NCI-H526 (cell line): Measurements from ENCODE around the gene KNCN.

ENCODE experiments used
- DNase-seq, 2 experiments: peaks; one replicate each; lab custom pipeline; 2025; lab: John Stamatoyannopoulos, UW

Gene KNCN

GRCh38 chr1:46523496-46524353 lies 27.7 kb downstream of the KNCN start:
- no peak for DNase-seq

DNA sequence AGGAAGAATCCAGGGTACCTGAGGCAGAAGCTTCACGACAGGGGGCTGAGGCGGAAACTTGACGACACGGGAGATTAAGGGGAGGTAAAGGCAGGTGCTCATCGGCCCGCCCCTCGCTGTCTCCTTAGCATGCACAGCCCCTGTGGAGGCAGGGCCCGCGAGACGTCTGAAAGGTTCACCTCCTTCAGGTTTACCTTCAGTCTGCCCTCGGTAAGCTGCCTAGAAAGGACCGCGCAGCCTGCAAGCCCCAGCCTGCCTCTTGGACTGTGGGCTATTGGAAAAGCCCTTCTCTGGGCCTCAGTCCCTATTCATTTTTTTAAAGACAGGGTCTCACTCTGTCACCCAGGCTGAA lies 28.5 kb downstream of the KNCN start:
- DNase-seq: no peak

DNA sequence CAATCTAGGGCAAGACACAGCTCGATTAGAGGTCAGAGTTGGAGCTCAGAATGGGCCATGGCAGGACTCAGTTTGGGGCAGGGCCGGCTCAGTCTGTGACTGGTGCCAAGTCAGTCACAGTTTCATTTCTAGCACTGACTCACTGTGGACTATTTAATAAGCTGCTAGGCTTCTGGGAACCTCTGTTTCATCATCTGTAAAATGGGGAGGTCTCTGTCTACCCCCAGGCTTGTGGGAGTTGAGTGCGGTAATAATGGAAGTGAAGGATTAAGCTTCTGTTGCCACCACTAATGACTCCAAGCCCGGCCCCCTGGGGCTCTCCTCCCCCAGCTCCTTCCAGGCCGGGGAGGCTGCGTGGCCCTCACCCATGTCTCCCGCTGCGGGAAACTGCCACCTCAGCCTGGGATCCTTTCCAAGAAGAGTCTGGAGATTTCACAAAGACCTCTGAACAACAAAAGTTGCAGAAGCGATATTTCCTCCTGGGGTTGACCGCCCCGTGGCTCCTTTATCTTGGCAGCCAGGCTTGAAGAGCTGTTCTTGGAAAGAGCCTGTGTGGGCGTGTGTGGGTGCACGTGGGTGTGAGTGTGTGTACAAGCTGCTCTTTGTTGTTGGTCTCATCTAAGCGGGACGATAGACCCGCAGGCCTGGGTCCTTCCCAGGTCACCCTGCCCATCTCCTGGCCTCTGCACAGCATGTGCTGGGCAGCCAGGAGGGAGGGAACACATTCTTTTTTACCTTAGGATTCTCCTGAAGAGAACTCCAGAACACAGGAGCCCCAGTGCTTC lies 29.1 kb downstream of the KNCN start:
- no peak for DNase-seq

- DNase-seq: no peak
Measured at GRCh38 chr1:46521414-46521813, 30.0 kb downstream of the KNCN start.

- DNase-seq: no peak
Measured at GRCh38 chr1:46520063-46520911, 31.2 kb downstream of the KNCN start.

GRCh38 chr1:46519209-46519608 lies 32.2 kb downstream of the KNCN start:
- no peak for DNase-seq

DNA sequence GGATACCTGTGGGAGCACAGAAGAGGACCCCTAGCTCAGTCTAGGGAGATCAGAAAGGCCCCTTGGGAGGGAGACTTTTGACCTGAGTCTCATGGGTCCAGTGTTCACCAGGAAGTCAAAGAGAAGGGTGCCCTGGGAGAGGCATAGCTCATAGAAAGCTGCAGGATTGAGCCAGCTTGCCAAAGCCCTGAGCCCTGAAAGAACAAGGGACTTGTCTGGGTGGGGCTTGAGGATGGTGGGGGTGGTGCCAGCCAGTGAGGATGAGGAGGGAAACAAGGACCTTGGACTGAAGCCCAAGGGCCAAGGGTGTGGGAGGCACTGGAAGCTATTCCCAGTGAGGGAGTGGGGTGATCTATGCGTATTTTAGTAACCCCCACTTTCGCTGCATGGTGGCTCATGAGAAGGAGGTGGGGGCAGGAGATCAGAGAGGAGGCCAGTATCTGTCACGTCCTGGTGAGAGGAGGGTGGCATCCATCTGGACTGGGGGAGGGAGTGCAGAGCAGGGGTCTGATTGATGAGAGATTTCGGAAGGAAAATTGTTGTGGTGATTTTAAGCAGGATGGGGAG lies 33.4 kb downstream of the KNCN start:
- no peak for DNase-seq

GRCh38 chr1:46517010-46517600 lies 34.3 kb downstream of the KNCN start:
- peak; percentile 51 to 59 for DNase-seq

DNA sequence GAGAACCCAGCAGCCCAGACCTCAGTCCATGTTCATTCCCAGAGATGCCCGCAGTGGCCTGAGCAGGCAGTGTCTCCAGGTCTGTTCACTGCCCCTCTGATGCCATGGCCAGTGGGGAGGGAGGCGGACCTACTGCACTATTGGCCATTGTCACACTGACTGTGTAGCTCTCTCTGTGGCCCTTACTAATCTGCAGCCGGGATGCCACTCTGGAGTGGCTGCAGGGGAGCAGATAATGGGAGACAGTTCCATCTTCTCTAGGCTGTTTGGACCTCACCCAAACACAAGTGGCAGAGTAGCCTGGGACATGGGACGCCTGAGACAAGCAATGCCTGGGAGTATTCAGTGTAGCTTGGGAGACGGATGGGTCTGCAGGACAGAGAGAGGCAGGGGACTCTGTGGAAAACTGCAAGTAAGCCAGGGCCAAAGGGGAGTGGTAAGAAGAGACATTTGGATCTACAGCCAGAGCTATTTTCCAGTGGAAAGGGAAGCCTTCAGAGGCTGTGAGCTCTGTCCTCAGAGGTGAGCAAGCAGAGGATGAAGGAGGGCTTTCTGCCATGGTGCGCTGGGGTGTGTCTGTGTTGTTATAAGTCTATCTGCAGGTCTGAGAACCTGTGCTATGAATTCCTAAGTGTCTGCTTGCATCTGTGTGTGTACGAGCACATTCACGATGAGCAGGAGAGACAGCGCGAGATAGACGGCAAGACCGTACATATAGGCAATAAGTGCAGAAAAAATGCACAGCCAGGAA lies 35.1 kb downstream of the KNCN start:
- DNase-seq: no peak

DNA sequence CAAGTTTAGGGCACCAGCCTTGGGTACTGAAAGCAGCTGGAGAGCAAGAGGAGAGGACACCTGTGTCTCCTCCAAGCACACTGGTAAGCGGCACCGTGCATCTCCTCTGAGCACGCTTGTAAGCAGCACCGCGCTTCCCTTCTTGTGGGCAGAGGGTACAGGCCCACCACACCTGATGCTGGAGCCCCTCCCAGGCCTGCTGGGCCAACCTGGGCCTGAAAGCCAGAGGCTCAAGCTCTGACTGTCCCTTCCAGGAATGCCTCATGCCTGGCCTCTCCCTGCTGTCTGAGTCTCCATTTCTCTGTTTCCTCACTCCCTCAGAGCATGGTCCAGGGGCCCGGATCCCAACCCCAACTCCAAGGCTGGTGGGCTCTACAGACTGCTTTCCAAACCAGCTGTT lies 35.9 kb downstream of the KNCN start:
- DNase-seq: no peak

- DNase-seq: no peak
Measured at GRCh38 chr1:46513536-46513935, 37.9 kb downstream of the KNCN start.

GRCh38 chr1:46512792-46513190 lies 38.7 kb downstream of the KNCN start:
- no peak for DNase-seq

- no peak for DNase-seq
Measured at GRCh38 chr1:46512135-46512791, 39.2 kb downstream of the KNCN start.

- no peak for DNase-seq
Measured at GRCh38 chr1:46510998-46511365, 40.5 kb downstream of the KNCN start.

DNA sequence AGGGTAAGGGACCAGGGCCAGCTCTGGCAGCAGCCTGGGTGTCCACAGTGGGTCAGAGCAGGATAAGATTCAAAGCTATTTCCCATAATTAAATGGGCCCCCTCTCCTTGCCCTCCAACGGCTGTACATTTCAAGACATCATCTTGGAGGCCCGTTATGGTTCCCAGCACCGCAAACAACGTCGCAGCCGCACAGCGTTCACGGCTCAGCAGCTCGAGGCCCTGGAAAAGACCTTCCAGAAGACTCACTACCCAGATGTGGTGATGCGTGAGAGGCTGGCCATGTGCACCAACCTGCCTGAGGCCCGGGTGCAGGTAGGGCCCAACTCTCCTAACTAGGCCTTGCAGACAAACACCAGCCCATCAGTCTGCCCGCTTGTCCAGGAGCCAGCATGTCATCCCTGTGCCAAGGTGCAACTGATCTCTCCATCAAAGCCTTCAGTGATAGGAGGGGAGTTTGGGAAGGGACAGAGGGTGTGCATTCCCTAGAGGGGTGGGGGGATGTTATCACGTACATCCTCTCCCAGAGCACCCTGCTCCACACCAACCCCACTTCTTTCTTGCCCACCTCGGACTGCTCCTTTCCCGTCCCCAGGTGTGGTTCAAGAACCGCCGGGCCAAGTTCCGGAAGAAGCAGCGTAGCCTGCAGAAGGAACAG lies 41.0 kb downstream of the KNCN start:
- DNase-seq: no peak

GRCh38 chr1:46508757-46509156 lies 42.7 kb downstream of the KNCN start:
- DNase-seq: no peak

DNA sequence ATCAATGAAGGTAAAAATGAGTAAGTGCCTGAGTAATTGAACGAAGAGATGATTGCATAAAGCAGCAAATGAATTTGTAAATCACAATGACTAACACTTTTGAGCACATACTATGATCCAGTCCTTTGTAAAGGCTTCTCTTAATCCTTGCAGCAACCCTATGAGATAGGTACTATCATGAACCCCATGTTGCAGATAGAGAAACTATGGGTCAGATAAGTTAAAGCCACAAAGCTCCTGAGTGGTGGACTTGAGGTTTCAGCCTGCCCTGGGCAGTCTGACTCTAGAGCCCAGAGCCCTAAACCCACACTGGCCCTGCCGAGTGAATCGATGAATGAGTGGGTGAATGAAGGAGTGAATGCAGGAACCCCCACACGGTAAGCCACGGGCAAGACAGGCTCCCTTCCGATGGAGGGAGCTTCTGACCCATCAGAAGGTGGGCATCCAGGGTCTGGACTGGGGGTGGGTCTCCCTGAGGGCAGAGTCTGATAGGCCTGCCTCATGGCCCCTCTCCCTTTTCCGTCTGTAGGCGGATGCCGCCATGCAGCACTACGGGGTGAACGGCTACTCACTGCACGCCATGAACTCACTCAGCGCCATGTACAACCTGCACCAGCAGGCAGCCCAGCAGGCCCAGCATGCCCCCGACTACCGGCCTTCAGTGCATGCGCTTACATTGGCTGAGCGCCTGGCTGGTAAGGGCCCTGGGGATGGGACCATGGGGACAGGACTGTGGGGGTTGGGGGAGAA lies 44.8 kb downstream of the KNCN start:
- no peak for DNase-seq

DNA sequence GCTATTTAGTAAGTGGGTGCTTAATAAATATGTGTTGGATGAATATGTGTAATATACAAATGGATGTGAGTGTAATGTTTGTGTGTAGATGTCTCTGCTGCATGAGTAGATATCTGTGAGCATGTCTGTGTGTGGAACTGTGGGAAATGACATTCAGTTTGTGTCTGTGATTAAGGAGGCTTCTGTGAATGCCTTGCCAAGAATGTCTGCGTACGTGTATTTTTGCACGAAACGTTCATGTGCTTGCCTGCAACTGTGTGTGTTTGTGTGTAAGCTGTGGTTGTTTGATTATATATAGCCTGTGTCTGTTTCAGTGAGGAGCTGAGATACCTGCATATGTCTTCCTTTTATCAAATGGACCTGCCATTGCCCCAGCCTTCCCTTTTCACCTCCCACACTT lies 48.0 kb downstream of the KNCN start:
- DNase-seq: no peak

- DNase-seq: no peak
Measured at GRCh38 chr1:46501528-46501927, 49.9 kb downstream of the KNCN start.
